Activated CD4-positive, CD25-positive, alpha-beta regulatory T cell treated with anti-CD3 and anti-CD28 coated beads, Interleukin-2, amount 50 U/mL, for 24 hours (primary cell): ENCODE results near the gene ELAVL4.

ENCODE experiments used
- ATAC-seq, 2 donors: fragments of 150-1000 bp; cut with Tn5 transposase; one replicate each; pipeline ENCODE4 v1.10.0; 2021; ENCODE audit warnings: mild to moderate bottlenecking in 1 of 2, moderate library complexity in 1 of 2

Gene ELAVL4

DNA sequence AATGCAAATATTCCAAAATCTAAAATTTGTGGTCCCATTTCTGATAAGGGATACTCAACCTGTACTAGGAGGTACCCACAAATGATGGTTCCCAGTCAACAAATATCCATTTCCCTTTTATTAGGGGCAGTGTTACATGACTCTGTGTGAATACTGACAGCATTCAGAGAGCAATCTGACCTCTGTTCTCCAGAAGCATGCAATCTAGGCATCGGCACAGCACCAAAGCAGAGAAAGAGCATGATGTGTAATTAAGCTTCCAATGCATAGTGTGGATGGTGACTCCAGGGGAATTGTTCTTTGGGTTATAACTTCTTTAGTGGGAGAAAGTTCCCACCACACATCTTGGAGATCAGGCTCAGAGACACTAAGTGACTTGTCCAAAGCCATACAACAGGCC lies 71.6 kb downstream of the ELAVL4 start:
- ATAC-seq, result no peak

DNA sequence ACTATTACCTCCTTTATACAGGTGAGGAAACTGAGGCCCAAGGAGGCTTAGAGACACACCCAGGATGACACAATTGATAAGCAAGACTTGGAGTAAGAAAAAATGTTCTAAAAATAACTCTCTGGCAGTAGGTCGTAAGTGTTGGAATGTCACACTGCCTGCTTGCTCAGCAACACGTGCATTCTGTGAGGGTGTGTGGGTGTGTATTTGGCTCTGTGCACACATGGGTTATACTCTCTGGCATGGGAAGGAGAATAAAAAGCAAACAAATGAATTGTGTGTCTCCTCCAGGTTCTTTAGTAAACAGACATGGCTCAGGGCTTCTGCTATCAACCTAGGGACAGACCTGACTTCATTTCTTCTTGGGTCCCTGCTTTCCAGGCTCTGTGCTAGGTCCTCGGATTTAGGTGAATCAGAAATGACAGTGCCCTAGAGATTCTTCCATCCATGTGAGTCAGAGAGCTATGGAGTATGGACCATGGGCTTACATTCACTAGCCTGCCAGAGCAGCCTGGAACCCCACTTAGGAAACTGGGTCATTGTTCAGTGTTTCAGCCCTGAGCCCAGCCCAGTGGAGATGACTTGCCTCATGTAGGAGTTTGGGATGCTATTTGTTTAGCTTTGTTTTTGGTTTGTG lies 72.4 kb downstream of the ELAVL4 start:
- no peak for ATAC-seq

DNA sequence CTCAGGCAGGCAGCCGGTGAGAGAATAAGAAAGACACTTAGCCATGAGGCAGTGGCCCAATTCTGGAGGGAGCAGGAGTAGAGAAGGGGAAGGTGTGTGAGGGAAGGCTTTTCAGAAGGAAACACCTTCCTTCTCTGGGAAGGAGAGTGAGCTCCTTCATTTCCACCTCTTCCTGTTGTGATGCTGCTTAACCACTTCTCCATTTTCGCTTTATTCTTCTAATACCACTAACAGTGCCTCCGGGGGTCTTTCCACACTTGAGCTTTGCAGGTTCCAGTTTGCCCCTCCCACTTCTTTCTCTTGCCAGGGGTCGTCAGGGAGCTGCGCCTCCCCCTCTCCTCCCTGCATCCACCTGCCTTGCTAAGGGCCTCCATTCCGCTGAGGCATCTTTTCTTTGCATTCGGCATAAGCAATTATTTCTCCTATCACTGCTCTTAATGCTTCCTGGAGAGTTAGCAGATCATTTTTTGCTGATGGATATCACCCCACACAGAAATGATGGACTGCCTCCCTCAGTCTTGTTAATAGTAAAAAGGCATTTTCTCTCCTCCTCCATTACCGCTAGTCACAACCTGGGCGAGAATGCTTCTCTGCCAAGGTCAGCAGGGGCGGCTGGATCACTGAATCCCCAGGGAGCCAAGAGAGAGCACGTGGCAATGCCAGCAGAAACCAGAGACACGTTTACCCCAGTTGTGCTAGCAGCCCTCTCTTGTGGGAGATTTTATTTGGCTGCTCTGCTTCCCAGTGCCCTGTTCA lies 74.8 kb downstream of the ELAVL4 start:
- ATAC-seq, result no peak

DNA sequence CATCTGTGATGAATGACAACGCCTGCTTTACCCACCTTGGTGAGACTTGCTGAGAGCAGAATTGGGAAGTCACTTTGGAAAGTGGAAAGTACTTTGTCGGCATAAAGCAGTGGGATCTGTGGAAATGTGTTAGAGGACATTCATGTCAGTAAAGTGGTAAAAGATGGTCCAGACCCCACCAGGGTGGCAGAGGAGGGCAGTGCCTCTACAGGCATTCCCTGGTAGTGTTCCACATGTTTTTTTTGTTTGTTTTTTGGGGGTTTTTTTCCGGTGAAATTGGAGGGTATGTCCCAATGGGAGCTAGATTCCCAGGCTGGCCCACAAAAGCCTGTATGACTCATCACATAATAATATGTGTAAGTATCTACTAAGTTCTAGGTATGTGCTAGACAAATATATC lies 80.6 kb downstream of the ELAVL4 start:
- ATAC-seq, result no peak

DNA sequence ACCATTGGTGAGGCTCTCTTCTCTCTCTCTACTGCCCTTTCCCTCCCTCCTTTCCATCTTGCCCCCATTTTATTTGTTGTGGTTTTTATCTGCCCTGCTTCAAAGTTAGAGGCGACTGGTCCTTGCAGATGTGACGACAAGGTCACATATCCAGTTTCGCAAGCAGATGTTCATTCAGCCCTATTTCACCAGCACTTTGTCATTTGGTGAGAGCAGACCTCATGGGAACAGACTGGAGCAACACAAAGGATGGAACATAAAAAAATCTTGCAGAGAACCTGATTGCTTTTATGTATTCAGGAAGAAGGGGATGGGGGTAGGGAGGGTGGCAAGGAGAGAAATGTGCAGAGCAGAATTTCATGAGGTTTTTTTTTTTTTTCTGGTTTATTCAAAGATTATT lies 84.3 kb downstream of the ELAVL4 start:
- ATAC-seq, result no peak

DNA sequence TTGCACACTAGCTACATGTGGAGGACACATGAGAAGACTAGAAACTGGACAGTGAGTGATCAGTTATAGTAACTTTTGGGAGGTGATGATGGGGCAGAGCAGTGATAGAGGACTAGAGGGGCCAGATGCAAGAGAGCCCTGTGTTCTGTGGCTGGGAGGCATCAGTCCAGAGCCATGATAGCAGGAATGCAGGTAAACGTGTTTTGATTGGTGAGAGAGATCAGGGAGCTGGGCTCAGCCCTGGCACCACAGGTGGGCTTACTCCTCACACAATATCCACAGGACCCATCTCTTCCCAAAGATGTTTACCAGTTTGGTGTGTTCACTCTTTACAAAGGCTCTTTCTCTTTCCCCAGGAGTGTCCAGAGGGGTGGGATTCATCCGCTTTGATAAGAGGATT lies 86.5 kb downstream of the ELAVL4 start:
- no peak for ATAC-seq

DNA sequence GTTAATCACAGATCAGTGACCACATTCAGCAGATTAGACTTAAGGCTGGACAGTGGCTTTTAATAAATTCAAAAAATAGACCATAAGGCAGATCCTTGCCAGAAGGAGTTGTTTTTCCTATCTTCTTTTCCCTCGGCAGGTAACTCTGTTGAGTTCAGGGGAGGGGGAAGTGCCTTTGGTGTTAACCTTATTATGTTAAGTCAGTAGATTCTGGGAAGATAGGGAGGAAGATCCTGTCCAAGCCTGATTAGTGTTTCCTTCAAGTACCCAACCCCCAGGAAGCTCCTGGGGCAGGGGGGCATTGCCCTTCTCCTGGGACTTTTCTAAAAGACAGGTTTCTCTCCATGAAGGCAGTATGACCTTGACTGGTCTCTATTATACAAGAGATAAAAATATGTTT lies 87.4 kb downstream of the ELAVL4 start:
- no peak for ATAC-seq

DNA sequence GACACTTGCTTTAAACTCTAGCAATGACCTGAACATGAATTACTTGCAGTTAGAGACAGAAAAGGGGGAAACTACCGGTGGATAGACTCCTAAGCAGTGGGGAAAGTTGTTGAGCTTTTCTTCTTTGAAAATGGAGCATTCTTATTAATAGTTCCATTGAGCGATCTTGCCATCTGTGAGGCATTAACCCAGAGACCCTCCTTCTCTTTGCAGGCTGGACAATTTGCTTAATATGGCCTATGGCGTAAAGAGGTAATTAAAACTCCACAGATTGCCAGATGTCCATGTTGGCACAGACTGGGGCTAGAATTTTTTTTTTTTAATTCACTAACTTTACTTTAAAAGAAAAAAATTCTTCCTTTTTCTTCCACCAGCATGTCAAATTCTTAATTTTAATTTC lies 88.5 kb downstream of the ELAVL4 start:
- no peak for ATAC-seq

DNA sequence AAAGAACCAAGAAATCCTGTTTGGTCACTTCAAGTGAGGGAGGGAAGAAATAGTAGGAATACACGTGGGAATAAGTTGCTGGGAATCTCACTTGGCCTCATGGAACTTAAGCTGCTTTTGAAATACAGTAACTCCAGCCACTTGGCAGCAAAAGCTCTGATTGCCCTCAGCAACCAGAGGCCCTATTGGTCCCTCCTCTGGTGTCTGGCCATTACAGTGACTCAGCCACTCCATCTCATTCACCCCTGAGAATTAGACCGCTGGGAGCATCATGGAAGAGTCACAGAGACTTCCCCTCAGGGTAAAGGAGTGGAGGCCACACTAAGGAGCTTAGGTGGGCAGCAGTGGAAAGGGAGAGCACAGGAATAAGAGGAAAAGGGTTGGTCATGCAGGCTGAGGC lies 99.6 kb downstream of the ELAVL4 start:
- no peak for ATAC-seq

DNA sequence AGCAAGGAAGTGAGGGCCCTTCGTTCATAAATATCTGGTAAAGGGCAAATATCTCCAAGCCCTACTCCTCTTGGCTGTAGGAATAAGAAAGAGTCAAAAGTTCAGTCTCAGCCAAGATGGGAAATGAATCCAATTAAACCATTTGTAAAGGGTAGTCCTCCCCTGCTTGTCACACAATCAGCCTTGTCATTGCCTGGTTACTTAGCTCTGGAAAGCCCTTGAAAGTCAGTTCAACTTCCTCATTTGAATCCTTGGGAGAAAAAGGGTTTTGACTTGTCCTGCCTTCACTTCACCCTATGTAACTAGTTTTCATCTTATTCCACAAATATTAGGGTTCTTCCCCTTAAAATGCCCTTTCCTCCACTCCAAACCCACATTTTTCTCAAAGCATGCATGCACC lies 100.0 kb downstream of the ELAVL4 start:
- ATAC-seq, result no peak

DNA sequence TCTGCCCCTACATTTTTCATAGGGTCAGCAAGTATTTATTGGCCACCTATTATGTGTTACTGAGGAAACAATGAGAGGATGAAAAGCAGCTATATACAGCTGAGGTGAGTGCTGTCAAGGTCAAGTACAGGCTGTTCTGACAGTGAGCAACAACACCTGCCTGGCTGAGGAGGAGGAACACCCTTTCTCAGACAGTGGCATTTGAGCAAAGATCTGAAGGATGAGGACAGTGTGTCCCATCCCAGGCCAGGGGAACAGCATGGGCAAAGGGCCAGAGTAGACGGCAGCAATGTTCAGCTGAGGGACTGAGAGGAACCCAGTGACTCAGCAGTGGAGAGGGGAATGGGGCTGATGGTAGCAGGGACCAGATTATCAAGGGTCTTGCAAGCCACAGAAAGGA lies 101.0 kb downstream of the ELAVL4 start:
- no peak for ATAC-seq

DNA sequence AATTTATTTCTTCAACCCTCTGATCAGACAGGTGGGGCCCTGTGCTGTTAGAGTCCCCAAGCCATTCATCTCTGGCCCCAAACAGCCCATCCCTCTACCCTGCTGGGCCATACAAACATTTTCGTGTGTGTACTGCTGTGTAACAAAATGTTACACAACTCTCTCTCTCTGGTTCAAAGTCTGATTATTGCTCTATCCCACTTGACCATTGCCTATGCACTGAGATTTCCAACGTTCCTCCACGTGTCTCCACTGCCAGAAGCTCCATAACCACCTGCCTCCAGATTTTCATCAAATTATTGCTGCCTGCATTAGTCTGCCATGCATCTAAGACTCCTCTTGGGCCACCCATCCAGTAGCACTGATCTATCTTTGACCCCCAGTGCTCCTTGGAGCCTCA lies 104.8 kb downstream of the ELAVL4 start:
- no peak for ATAC-seq

DNA sequence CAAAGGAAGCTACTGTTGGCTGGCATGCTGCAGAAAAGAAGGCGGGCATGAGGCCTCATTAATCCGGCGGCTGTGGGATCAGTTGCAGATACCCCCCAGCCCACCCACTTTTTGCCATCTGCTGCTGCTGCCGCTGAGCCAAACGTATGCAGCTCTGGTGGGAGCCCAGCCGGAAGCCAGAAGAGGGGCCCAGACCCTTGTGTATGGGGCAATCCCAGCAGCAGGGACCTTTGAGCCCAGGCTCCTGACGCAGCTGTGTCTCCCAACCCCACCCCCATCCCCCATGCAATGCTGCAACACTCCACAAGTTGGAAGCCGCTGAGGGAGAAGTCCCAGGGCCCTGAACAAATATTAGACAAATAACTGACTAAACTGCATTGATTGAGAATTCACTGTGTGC lies 106.0 kb downstream of the ELAVL4 start:
- ATAC-seq, result no peak

DNA sequence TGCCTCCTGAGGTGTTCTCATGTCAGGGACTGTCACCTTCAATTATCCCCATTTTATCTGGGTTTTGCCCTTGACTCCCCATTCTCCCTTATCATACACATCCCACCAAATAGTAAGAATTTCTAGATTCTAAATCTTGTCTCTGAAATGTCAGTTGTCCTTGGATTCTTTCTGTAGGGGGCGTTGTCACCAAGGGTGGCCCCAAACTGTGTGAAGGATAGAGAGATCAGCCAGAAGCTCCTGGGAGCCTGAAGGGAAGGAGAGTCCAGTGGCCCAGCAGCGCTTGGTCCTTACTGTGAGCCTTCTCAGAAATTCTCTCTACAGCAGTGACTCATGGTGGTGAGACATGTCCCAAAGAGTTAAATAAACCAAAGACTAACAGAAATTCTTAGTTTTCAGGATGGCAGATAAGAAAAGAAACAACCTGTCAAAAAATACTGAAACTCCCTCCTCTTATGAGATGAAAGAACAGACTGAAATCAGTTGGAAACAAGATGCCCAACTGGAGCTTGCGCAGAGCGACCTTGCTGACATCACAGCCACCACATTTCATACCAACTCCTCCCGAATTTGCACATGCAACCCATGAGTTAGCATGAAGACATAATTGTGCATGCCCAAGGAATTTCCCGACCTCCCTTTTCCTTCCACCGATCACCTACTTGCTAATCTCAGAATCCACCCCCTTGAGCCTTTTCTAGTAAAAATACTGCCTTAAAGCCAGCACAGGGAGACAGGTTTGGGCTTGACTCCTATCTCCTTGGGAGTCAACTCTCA lies 109.8 kb downstream of the ELAVL4 start:
- ATAC-seq, result no peak

DNA sequence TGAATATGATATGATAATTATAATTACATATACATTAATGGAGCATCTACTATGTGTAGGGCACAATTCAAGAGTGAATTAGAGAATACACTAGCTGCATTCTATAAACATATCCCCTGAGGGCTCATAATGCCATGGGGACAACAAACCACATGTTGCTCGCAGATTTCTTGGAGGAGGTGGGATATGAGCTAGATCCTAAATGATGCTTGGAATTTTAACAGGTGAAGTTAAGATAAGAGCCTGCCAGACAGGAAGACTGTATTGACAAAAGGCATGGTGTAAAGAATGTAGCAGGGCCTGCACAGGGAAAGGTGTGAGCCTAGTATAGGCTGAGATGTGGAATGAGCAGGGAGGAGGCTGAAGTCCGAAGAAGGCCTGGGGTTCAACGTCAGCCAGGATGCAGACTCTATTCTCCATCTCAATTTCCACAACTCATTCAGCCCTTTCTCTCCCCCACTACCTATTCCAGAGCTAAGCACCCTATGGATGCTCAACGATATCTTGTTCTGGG lies 120.2 kb downstream of the ELAVL4 start:
- ATAC-seq, result no peak

DNA sequence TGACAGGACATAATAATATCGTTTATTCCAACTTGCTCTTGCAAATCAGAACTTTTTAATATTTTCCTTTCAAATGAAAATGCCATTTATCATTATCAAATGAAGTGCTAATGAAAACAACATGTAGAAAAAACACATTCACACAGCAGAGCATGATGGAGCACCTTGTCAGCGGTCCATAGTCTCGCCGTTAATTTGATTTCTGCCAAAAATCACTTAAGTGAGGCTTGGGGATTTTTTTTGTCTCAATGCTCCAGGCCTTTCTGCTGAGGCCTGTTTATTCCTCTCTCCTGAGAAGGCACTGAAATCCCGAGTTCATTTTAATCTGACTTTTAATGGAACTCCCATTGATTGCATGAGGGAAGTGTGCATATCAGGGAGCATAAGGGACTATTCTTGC lies 122.5 kb downstream of the ELAVL4 start:
- ATAC-seq, result no peak

DNA sequence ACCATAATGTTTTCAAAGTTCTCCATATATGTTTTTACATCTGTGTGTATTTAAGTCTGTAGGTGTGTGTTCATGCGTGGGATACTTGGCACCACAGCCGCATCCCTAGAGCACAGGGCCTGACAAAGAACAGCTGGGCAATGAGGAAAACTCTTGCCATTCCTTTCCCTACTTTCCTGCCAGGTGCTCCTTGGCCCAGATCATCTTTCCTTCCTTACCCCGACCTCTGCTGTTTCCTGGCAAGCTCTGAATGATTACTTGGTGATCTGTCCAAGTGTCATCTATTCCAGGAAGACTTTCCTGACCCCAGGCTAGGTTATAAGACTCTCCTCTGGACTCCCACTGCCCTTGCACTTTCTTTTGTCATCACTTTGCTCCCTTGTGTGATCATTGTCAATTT lies 123.6 kb downstream of the ELAVL4 start:
- ATAC-seq, result no peak

DNA sequence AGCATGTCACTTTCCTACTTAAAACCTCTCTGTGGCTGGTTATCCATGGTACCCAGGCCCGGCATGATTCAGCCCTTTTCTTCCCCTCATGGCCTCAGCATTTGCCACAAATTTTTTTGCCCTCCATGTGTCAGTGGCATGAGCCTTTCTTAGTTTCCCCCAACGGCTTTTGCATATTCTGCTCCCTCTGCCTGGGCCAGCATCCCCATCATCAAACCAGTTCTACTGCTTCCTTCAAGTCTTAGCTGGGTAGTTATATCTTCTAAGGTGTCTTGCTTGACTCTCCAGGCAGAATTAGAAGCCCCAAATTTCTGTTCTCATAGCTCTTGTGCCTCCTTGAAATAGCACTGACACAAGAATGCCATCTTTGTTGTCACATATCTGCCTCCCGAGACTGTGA lies 127.9 kb downstream of the ELAVL4 start:
- no peak for ATAC-seq

DNA sequence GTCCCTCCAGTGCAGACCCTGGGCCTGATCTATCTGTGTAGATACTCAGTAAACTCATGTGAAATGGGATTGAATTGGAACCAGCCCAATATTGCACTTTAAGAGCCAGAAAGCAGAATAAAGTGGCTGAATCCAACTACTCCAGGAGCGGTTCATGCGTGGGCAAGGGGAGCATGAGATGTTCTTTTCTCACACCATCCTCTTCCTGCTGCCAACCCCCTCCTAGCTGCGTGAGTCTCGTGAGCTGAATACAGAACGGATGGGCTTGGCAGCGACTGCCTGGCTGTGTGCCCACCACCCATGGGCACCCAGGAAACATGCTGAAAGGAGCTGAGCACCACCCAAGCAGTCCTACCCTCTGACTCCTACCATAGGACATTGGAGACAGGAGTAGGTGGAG lies 128.3 kb downstream of the ELAVL4 start:
- ATAC-seq, result no peak

DNA sequence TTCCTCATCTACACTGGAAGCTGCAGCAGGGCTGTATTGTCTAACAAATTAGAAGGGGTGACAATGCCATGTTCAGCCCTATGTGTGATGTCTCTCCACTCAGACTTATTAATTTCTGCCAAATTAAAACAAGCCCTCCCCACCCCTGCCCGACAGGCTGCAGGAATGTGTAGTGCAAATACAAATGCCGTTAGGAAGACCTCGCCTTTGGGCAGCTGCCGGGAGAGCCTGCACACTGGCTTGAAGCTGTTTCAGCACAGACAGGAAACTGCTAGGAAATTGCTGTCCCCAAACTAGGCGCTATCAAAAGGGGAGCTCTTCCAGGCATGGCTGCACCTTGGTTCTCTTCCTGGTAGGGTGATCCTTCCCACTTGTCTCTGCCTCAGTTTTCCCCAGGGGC lies 135.2 kb downstream of the ELAVL4 start:
- no peak for ATAC-seq

DNA sequence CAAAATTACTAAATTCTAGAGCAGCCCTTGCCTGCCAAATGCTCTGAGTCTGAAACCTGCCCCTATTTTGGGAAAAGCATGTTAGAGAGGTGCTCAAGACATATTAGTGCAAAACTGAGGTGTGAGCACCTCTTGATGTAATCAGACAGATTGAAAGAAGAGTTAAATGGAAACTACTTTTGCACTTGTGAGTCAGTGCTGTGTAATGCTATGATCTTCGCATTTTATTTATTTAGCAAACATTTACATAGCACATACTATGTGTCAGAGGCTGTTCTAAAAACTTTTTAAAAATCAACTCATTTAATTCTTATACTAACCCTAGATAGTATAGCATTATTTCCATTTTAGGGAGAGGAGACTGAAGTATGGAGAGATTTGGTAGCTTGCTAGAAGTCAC lies 138.1 kb downstream of the ELAVL4 start:
- ATAC-seq, result no peak

DNA sequence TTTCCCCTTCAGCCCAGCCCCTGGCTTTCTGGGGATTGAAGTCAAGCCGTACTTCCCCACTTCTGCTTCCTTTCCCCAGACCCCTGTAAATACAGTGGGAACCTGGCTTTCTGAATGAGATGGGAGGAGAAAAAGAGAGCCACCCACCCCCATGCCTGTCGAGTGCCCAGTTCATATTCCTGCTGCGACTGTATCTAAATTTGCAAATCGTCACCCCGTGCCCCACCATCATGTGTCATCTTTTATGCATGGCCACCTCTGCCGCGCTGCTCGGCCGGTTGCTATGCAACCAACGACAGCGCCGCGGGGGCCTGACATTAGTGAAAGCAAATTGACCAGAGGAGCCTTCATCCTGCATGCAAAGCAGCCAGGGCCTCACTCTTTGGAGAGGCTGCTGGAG lies 143.0 kb downstream of the ELAVL4 start:
- no peak for ATAC-seq

DNA sequence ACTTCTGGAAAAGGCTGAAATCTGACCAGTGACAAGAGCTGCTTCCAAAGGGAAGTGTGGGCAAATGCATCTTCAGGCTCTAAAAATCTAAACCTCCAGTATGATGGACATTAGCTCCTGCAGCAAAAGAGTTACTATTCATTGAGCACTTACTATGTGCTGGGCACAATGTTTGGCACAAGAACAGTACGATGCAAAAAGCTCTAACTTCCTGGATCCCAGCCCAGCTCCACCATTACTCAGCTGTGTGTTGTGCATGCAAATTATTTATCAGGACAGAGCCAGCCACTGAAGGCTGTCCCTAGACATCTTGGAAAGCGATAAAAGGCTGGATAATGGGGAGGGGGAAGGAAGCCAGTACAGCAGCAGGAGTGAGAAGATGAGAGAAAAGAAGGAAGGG lies 143.5 kb downstream of the ELAVL4 start:
- ATAC-seq, result no peak
